Osteocyte (in vitro differentiated cells): ENCODE data around the gene SNRNP27. TPM values are rescaled to one million over a fixed set of nuclear protein-coding genes. Genes with fewer than 3 reads are reported as not detected.
A peak's percentile ranks its signal among the peaks of the same experiment; 100 is the strongest.
"Not testable (repeated sequence)": the region's sequence is repeated elsewhere in the genome, so short reads cannot be mapped to it uniquely, and the experiment has no call there.

Source experiments
- DNase-seq: peaks from one replicate; pipeline ENCODE4 v3.0.0; 2021; ENCODE audit warnings: mixed read lengths; ENCODE audit not compliant: unreplicated experiment; ENCODE audit errors: extremely low spot score
- H3K27ac Mint-ChIP-seq: one replicate; pipeline ENCODE4 v1.8.0; 2021; ENCODE audit warnings: mild to moderate bottlenecking, mixed read lengths; ENCODE audit not compliant: unreplicated experiment
- H3K27me3 Mint-ChIP-seq: one replicate; pipeline ENCODE4 v1.8.0; 2021; ENCODE audit warnings: mixed read lengths; ENCODE audit not compliant: unreplicated experiment
- H3K36me3 Mint-ChIP-seq: one replicate; pipeline ENCODE4 v1.8.0; 2021; ENCODE audit warnings: mixed read lengths; ENCODE audit not compliant: unreplicated experiment
- H3K4me1 Mint-ChIP-seq: one replicate; pipeline ENCODE4 v1.8.0; 2021; ENCODE audit warnings: mixed read lengths; ENCODE audit not compliant: unreplicated experiment
- H3K4me3 Mint-ChIP-seq: one replicate; pipeline ENCODE4 v1.8.0; 2021; ENCODE audit warnings: mild to moderate bottlenecking, moderate library complexity, mixed read lengths; ENCODE audit not compliant: unreplicated experiment
- H3K9me3 Mint-ChIP-seq: one replicate; pipeline ENCODE4 v1.8.0; 2021; ENCODE audit warnings: mixed read lengths; ENCODE audit not compliant: unreplicated experiment
- CTCF ChIP-seq: fragments of 200-600 bp; sonication (generic); IDR thresholded peaks from 2 replicates; pipeline ENCODE4 v1.5.0; 2021; ENCODE audit warnings: antibody characterized with exemption, mild to moderate bottlenecking, moderate library complexity
- total RNA-seq: library from RNA; stranded (reverse); gene quantifications from 2 replicates; pipeline ENCODE4 v1.2.1, GENCODE V29; 2021

Gene SNRNP27
- total RNA-seq, 1 donor from 2014 or later, result 49.2 TPM

- H3K27me3 Mint-ChIP-seq, result no peaks in the 10 kb centered on the region
- no peak for TF ChIP-seq CTCF
- H3K4me1 Mint-ChIP-seq, result peaks cover 13% of the 10 kb centered on the region
- no peaks in the 10 kb centered on the region for H3K9me3 Mint-ChIP-seq
- H3K4me3 Mint-ChIP-seq, result no peak overlapping the region
- peaks cover 2% of the 10 kb centered on the region for H3K36me3 Mint-ChIP-seq
- DNase-seq, result no peak
- no peak overlapping the region for H3K27ac Mint-ChIP-seq
Observed at GRCh38 chr2:69889302-69889701, 4.5 kb upstream of the SNRNP27 start.

- H3K27me3 Mint-ChIP-seq, result no peaks in the 10 kb centered on the region
- H3K4me3 Mint-ChIP-seq, result no peak overlapping the region
- H3K27ac Mint-ChIP-seq, result no peak overlapping the region
- TF ChIP-seq CTCF, result no peak
- peaks cover 2% of the 10 kb centered on the region for H3K36me3 Mint-ChIP-seq
- DNase-seq, result no peak
- H3K9me3 Mint-ChIP-seq, result no peaks in the 10 kb centered on the region
- H3K4me1 Mint-ChIP-seq, result peaks cover 24% of the 10 kb centered on the region
Observed at GRCh38 chr2:69890881-69891280, 2.9 kb upstream of the SNRNP27 start.

- H3K36me3 Mint-ChIP-seq, result peaks cover 16% of the 10 kb centered on the region
- peaks cover 24% of the 10 kb centered on the region for H3K4me1 Mint-ChIP-seq
- H3K27me3 Mint-ChIP-seq, DNase-seq, H3K9me3 Mint-ChIP-seq: not testable (repeated sequence)
- H3K4me3 Mint-ChIP-seq, result peak overlapping the region; percentile 99
- peak overlapping the region; percentile 97 for H3K27ac Mint-ChIP-seq
Observed at GRCh38 chr2:69892838-69893424, 825 bp upstream of the SNRNP27 start.

- peaks cover 22% of the 10 kb centered on the region for H3K36me3 Mint-ChIP-seq
- DNase-seq, H3K9me3 Mint-ChIP-seq, H3K27me3 Mint-ChIP-seq: not testable (repeated sequence)
- peaks cover 24% of the 10 kb centered on the region for H3K4me1 Mint-ChIP-seq
- H3K27ac Mint-ChIP-seq, result peak overlapping the region; percentile 97
- H3K4me3 Mint-ChIP-seq, result peak overlapping the region; percentile 99
Observed at GRCh38 chr2:69894737-69895136, 981 bp downstream of the SNRNP27 start.

- no peaks in the 10 kb centered on the region for H3K4me1 Mint-ChIP-seq
- H3K27ac Mint-ChIP-seq, result no peak overlapping the region
- no peak overlapping the region for H3K4me3 Mint-ChIP-seq
- no peaks in the 10 kb centered on the region for H3K27me3 Mint-ChIP-seq
- no peaks in the 10 kb centered on the region for H3K9me3 Mint-ChIP-seq
- DNase-seq, result no peak
- TF ChIP-seq CTCF, result no peak
- H3K36me3 Mint-ChIP-seq, result peaks cover 56% of the 10 kb centered on the region
Observed at GRCh38 chr2:69902213-69902922, 8.6 kb downstream of the SNRNP27 start.

- Mint-ChIP-seq H3K4me1 (peaks cover 4% of the 10 kb centered on the region), H3K27ac (no peak overlapping the region), H3K36me3 (peaks cover 37% of the 10 kb centered on the region), H3K9me3 (no peaks in the 10 kb centered on the region), H3K4me3 (no peak overlapping the region), H3K27me3 (no peaks in the 10 kb centered on the region)
- DNase-seq, result no peak
- no peak for TF ChIP-seq CTCF
Observed at GRCh38 chr2:69907216-69907615, 13.5 kb downstream of the SNRNP27 start.
